Measurements from ENCODE around the gene MAD1L1.

Gene MAD1L1

DNA sequence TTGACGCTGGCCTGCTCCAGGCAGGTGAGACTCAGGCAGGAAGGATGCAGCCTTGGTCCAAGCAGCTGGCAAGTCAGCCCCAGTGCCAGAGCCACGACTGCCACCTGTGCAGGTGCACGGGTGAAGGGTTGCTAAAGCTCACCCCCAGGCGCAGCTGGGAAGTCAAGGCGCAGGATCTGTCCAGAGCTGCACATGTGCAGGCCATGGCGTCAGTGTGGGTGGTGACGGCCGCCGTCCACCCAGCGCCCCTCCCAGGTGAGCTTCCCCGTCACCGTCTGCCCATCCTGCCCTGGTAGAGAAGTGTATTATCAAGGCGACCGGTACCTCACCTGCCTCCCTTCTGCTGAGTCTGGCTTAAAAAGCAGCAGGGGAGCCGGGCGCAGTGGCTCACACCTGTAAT is 110.1 kb downstream of the MAD1L1 start:
- DNase-seq (ENCODE audit: low read depth): no peak
- in situ Hi-C loops (cut with HindIII; ENCODE audit: low sequenced_read_pairs): no loop called here

DNA sequence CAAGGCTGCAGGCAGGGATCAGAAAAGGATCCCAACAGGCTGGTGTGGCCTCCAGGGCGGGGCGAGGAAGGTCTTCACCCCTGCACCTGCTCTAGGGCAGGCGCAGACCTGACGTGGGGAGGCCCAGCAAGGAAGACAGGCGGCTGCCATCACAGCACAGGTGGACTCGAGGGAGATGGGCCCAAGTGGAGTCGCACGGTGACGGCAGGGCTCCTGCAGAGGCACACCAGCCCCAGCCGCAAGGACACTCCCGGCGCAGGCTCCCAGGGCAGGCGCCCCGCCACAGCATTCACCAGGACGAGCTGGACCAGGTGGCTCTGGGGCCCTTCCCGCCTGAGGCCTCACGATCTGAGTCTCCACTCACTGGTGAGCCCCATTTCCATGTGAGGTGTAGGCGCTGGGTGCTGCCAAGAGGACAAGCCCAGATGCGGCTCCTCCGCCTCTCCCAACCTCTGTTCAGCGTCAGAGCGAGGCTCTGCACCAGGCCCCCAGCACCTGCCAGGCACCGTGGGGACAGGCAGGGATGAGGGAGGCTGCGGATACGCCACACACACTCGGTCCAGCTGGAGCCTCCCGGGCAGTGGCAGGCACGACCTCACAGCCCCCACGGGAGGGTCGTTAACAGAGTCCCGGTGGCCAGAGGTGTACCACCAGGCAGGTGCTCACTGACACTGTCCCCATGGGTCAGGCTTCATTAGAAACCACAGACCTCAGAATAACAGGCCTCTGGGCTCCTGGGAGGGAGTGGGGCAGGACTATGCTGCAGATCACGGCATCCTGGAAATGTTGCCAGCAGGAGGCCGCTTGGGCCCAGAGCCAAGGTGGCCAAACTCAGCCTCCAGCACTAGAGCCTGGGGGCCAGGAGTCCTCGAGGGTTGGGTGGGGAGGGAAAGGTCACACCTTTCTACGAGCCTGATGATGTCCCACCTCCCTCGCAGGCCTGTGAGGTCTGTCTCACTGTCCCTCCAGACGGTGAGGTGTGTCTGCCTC is 111.6 kb downstream of the MAD1L1 start:
- H3K4me3 ChIP-seq (ENCODE audit: low read depth, low read length): no peak overlapping the region
- in situ Hi-C loops (cut with HindIII; ENCODE audit: low sequenced_read_pairs): no loop called here
- DNase-seq (ENCODE audit: low read depth): no peak
- TF ChIP-seq, protein P1, sequence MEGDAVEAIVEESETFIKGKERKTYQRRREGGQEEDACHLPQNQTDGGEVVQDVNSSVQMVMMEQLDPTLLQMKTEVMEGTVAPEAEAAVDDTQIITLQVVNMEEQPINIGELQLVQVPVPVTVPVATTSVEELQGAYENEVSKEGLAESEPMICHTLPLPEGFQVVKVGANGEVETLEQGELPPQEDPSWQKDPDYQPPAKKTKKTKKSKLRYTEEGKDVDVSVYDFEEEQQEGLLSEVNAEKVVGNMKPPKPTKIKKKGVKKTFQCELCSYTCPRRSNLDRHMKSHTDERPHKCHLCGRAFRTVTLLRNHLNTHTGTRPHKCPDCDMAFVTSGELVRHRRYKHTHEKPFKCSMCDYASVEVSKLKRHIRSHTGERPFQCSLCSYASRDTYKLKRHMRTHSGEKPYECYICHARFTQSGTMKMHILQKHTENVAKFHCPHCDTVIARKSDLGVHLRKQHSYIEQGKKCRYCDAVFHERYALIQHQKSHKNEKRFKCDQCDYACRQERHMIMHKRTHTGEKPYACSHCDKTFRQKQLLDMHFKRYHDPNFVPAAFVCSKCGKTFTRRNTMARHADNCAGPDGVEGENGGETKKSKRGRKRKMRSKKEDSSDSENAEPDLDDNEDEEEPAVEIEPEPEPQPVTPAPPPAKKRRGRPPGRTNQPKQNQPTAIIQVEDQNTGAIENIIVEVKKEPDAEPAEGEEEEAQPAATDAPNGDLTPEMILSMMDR (IDR thresholded peaks at IDR 0.05; ENCODE audit: low read depth, low read length, missing control alignments): no peak

More for the DNA sequence above, 110.1 kb downstream of the MAD1L1 start:
- TF ChIP-seq, protein P1 (IDR thresholded peaks at IDR 0.05; ENCODE audit: low read depth, low read length, missing control alignments): no peak
- H3K4me3 ChIP-seq (ENCODE audit: low read depth, low read length): no peak overlapping the region

GRCh38 chr7:2120251-2120660 is 112.5 kb downstream of the MAD1L1 start:
- no peak overlapping the region for H3K4me3 ChIP-seq (ENCODE audit: low read depth, low read length)
- in situ Hi-C loops (cut with HindIII; ENCODE audit: low sequenced_read_pairs): no loop called here
- no peak for DNase-seq (ENCODE audit: low read depth)
- TF ChIP-seq, protein P1 (IDR thresholded peaks at IDR 0.05; ENCODE audit: low read depth, low read length, missing control alignments): no peak

DNA sequence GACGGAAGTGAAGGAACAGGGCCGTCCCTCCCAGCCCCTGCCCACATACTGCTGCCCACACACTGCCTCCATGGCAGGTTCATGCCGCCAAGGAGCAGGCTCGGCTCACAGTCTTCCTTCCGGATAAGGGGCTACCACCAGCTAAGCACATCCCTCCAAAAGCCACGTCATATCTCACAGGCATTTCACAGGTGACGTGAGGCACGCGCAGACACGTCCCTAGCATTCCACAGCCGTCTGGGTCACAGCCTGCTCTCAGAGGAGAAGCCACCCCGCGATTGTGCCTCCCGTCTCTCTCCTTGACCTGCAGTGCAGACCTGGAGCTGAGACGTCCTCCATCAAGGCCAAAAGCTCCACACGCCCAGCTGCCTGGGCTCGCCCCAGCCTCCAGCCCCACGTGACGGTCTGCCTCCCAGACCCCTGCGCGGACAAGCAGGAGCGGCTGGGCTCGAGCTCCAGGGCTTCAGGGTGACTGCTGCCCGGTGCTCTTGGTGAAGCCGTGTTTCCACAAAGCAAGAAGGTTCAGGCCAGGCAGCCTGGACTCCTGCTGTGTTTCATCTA is 114.0 kb downstream of the MAD1L1 start:
- no peak overlapping the region for H3K4me3 ChIP-seq (ENCODE audit: low read depth, low read length)
- TF ChIP-seq, protein P1 (IDR thresholded peaks at IDR 0.05; ENCODE audit: low read depth, low read length, missing control alignments): no peak
- no peak for DNase-seq (ENCODE audit: low read depth)
- in situ Hi-C loops (cut with HindIII; ENCODE audit: low sequenced_read_pairs): no loop called here

- TF ChIP-seq, protein P1 (IDR thresholded peaks at IDR 0.05; ENCODE audit: low read depth, low read length, missing control alignments): no peak
- DNase-seq (ENCODE audit: low read depth): no peak
- no peak overlapping the region for H3K4me3 ChIP-seq (ENCODE audit: low read depth, low read length)
- in situ Hi-C loops (cut with HindIII; ENCODE audit: low sequenced_read_pairs): no loop called here
Observed at GRCh38 chr7:2118056-2118455, 114.7 kb downstream of the MAD1L1 start.

DNA sequence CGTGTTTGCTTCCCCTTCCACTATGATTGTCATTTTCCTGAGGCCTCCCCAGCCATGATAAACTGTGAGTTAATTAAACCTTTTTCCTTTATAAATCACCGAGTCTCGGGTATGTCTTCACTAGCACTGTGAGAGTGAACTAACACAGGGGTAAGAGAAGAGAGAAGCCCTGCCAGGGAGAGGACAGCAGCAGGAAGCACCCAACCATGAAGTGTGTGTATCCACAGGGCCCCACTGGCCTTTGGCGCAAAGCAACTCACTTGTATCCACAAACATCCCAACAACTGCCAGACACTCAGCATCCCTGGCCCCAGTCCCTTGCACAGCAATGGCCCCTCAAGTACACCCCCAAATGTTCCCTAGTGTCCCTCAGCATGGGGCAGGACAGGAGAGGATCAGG is 115.1 kb downstream of the MAD1L1 start:
- H3K4me3 ChIP-seq (ENCODE audit: low read depth, low read length): no peak overlapping the region
- in situ Hi-C loops (cut with HindIII; ENCODE audit: low sequenced_read_pairs): no loop called here
- no peak for DNase-seq (ENCODE audit: low read depth)
- TF ChIP-seq, protein P1 (IDR thresholded peaks at IDR 0.05; ENCODE audit: low read depth, low read length, missing control alignments): no peak

Measured in astrocyte of the cerebellum (primary cell).